HEK293 (cell line): ENCODE measurements around the gene SLC6A11.

Experiments used
- BCL11B ChIP-seq: fragments of 450-650 bp; formaldehyde crosslinking; IDR thresholded peaks from 2 replicates; pipeline ENCODE4 v1.5.1; 2016; ENCODE audit warnings: low read depth, missing biosample characterization, missing genetic modification characterization
- ZNF132 ChIP-seq: fragments of 450-650 bp; formaldehyde crosslinking; IDR thresholded peaks from 2 replicates; pipeline ENCODE4 v1.5.1; 2017; ENCODE audit warnings: missing biosample characterization, missing genetic modification characterization, borderline replicate concordance
- ZNF23 ChIP-seq: fragments of 450-650 bp; formaldehyde crosslinking; IDR thresholded peaks from 2 replicates; pipeline ENCODE4 v1.5.1; 2016; ENCODE audit warnings: missing biosample characterization, missing genetic modification characterization, borderline replicate concordance
- ZNF416 ChIP-seq: fragments of 450-650 bp; formaldehyde crosslinking; IDR thresholded peaks from 2 replicates; pipeline ENCODE4 v1.5.1; 2016; ENCODE audit warnings: missing biosample characterization, missing genetic modification characterization
- ZNF664 ChIP-seq: fragments of 450-650 bp; formaldehyde crosslinking; IDR thresholded peaks from 2 replicates; pipeline ENCODE4 v1.5.1; 2016; ENCODE audit warnings: missing biosample characterization, missing genetic modification characterization
- TF ChIP-seq, protein P1 (sequence below): fragments of 450-650 bp; formaldehyde crosslinking; IDR thresholded peaks from 2 replicates; pipeline ENCODE4 v1.5.1; 2016; ENCODE audit warnings: missing biosample characterization, missing genetic modification characterization
- TF ChIP-seq, protein P2 (sequence below): fragments of 450-650 bp; formaldehyde crosslinking; IDR thresholded peaks from 2 replicates; pipeline ENCODE4 v1.5.1; 2016; ENCODE audit warnings: missing biosample characterization, missing genetic modification characterization, low read depth
- TF ChIP-seq, protein P3 (sequence below): fragments of 450-650 bp; formaldehyde crosslinking; IDR thresholded peaks from 2 replicates; pipeline ENCODE4 v1.5.1; 2016; ENCODE audit warnings: missing biosample characterization, missing genetic modification characterization

DNA sequence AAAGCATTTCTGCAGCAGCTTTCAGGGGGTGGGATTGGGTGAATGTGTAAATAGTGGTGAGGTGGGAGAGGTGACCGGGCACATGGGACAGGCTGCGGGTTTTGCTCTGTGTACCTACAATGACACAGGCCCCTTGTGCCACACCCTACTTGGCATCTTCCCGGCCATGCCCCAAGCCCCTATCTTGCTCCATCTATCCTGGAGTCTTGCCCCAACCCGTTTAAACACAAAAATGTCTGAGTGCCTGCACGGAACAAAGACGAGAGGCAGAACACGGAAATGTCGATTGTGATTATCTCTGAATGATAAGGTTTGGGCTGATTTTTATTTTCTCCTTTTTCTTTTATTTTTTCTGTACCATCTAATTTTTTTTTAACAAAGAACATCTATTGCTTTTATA lies 130.5 kb downstream of the SLC6A11 start:
- TF ChIP-seq, protein P1, sequence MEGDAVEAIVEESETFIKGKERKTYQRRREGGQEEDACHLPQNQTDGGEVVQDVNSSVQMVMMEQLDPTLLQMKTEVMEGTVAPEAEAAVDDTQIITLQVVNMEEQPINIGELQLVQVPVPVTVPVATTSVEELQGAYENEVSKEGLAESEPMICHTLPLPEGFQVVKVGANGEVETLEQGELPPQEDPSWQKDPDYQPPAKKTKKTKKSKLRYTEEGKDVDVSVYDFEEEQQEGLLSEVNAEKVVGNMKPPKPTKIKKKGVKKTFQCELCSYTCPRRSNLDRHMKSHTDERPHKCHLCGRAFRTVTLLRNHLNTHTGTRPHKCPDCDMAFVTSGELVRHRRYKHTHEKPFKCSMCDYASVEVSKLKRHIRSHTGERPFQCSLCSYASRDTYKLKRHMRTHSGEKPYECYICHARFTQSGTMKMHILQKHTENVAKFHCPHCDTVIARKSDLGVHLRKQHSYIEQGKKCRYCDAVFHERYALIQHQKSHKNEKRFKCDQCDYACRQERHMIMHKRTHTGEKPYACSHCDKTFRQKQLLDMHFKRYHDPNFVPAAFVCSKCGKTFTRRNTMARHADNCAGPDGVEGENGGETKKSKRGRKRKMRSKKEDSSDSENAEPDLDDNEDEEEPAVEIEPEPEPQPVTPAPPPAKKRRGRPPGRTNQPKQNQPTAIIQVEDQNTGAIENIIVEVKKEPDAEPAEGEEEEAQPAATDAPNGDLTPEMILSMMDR: no peak
- TF ChIP-seq ZNF23 (no peak), ZNF664 (no peak), ZNF416 (tag by site-specific recombination) (no peak), ZNF132 (tag by site-specific recombination) (no peak), BCL11B (no peak)
- TF ChIP-seq, protein P2, sequence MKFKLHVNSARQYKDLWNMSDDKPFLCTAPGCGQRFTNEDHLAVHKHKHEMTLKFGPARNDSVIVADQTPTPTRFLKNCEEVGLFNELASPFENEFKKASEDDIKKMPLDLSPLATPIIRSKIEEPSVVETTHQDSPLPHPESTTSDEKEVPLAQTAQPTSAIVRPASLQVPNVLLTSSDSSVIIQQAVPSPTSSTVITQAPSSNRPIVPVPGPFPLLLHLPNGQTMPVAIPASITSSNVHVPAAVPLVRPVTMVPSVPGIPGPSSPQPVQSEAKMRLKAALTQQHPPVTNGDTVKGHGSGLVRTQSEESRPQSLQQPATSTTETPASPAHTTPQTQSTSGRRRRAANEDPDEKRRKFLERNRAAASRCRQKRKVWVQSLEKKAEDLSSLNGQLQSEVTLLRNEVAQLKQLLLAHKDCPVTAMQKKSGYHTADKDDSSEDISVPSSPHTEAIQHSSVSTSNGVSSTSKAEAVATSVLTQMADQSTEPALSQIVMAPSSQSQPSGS (tag by site-specific recombination): no peak
- TF ChIP-seq, protein P3, sequence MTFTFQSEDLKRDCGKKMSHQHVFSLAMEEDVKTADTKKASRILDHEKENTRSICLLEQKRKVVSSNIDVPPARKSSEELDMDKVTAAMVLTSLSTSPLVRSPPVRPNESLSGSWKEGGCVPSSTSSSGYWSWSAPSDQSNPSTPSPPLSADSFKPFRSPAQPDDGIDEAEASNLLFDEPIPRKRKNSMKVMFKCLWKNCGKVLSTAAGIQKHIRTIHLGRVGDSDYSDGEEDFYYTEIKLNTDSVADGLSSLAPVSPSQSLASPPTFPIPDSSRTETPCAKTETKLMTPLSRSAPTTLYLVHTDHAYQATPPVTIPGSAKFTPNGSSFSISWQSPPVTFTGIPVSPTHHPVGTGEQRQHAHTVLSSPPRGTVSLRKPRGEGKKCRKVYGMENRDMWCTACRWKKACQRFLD (tag by site-specific recombination): no peak
